Subcutaneous abdominal adipose tissue (tissue), 5 donors: ENCODE measurements around the gene SYDE2.
"Not testable (repeated sequence)": the region's sequence is repeated elsewhere in the genome, so short reads cannot be mapped to it uniquely, and the experiment has no call there.

Experiments
- H3K27ac ChIP-seq: one replicate; pipeline ENCODE4 v1.7.0; 2013; ENCODE audit warnings: low read depth, mild to moderate bottlenecking, inconsistent platforms, low read length, moderate library complexity
- H3K27me3 ChIP-seq, 5 donors: one replicate each; pipeline ENCODE4 v1.7.0; 2013; ENCODE audit warnings: low read length in 5 of 5, inconsistent platforms in 1 of 5; ENCODE audit not compliant: control insufficient read depth in 5 of 5, insufficient read depth in 4 of 5
- H3K36me3 ChIP-seq, 5 donors: one replicate each; pipeline ENCODE4 v1.7.0; 2013; ENCODE audit warnings: low read length in 5 of 5; ENCODE audit not compliant: control insufficient read depth in 5 of 5, insufficient read depth in 5 of 5
- H3K4me1 ChIP-seq, 5 donors: one replicate each; pipeline ENCODE4 v1.7.0; 2013; ENCODE audit warnings: low read length in 5 of 5, mild to moderate bottlenecking in 3 of 5, moderate library complexity in 1 of 5; ENCODE audit not compliant: control insufficient read depth in 5 of 5, insufficient read depth in 5 of 5
- H3K4me3 ChIP-seq, 5 donors: one replicate each; pipeline ENCODE4 v1.7.0; 2013; ENCODE audit warnings: low read length in 5 of 5, low read depth in 1 of 5
- H3K9ac ChIP-seq, 5 donors: one replicate each; pipeline ENCODE4 v1.7.0; 2013; ENCODE audit warnings: low read length in 5 of 5, mild to moderate bottlenecking in 4 of 5, moderate library complexity in 3 of 5
- H3K9me3 ChIP-seq, 5 donors: one replicate each; pipeline ENCODE4 v1.7.0; 2013; ENCODE audit warnings: low read length in 5 of 5; ENCODE audit not compliant: control insufficient read depth in 5 of 5
- donor health status: healthy.
- donor health status: healthy.
- donor health status: healthy.
- donor health status: healthy.
- donor health status: healthy.

The SYDE2 gene

DNA sequence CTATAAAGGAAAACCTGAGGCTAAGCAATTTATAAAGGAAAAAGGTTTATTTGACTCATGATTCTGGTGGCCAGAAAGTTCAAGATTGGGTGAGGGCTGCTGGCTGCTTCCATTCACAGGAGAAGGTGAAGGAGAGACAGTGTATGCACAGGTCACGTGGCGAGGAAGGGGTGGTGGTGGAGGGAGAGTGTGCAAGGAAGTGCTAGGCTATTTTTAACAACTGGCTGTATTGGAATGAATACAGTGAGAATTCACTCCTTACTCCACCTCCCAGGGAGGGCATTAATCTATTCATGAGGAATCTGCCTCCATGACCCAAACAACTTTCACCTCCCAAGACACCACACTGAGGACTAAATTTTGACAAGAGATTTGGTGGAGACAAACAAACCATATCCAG lies 51.0 kb downstream of the SYDE2 start:
- Histone ChIP-seq H3K4me3 (no peak overlapping the region), H3K4me1 (peaks cover 0 to 3% (median 0%) of the 10 kb centered on the region in 5 donors), H3K9me3 (no peaks in the 10 kb centered on the region), H3K27me3 (no peaks in the 10 kb centered on the region), H3K36me3 (no peaks in the 10 kb centered on the region), H3K9ac (no peak overlapping the region), H3K27ac (no peak overlapping the region)

- no peaks in the 10 kb centered on the region for H3K36me3 ChIP-seq
- H3K4me3 ChIP-seq, result no peak overlapping the region
- H3K27me3 ChIP-seq, result no peaks in the 10 kb centered on the region
- no peak overlapping the region for H3K27ac ChIP-seq
- no peaks in the 10 kb centered on the region for H3K9me3 ChIP-seq
- H3K4me1 ChIP-seq, result peaks cover 0 to 3% (median 0%) of the 10 kb centered on the region in 5 donors
- H3K9ac ChIP-seq, result peak overlapping the region in 1 of 5 donors; percentile 13
Observed at GRCh38 chr1:85148524-85149250, 52.1 kb downstream of the SYDE2 start.

GRCh38 chr1:85146972-85147359 lies 53.9 kb downstream of the SYDE2 start:
- Histone ChIP-seq H3K27ac (no peak overlapping the region), H3K4me1 (peaks cover 0 to 3% (median 0%) of the 10 kb centered on the region in 5 donors), H3K9ac (no peak overlapping the region), H3K4me3 (no peak overlapping the region), H3K9me3 (no peaks in the 10 kb centered on the region), H3K27me3 (no peaks in the 10 kb centered on the region), H3K36me3 (no peaks in the 10 kb centered on the region)

DNA sequence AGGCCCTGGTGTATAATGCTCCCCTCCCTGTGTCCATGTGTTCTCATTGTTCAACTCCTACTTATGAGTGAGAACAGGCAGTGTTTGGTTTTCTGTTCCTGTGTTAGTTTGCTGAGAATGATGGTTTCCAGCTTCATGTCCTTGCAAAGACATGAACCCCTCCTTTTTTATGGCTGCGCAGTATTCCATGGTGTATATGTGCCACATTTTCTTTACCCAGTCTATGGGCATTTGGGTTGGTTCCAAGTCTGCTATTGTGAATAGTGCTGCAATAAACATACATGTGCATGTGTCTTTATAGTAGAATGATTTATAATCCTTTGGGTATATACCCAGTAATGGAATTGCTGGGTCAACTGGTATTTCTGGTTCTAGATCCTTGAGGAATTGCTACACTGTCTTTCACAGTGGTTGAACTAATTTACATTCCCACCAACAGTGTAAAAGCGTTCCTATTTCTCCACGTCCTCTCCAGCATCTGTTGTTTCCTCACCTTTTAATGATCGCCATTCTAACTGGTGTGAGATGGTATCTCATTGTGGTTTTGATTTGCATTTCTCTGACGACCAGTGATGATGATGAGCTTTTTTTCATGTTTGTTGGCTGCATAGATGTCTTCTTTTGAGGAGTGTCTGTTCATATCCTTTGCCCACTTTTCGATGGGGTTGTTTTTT lies 54.4 kb downstream of the SYDE2 start:
- H3K9ac ChIP-seq, H3K4me3 ChIP-seq, H3K36me3 ChIP-seq, H3K27ac ChIP-seq, H3K4me1 ChIP-seq, H3K9me3 ChIP-seq, H3K27me3 ChIP-seq: not testable (repeated sequence)

- Histone ChIP-seq H3K9me3 (no peaks in the 10 kb centered on the region), H3K4me1 (peaks cover 0 to 3% (median 0%) of the 10 kb centered on the region in 5 donors), H3K4me3 (no peak overlapping the region), H3K27me3 (no peaks in the 10 kb centered on the region), H3K9ac (no peak overlapping the region), H3K36me3 (no peaks in the 10 kb centered on the region), H3K27ac (no peak overlapping the region)
Observed at GRCh38 chr1:85144351-85144750, 56.5 kb downstream of the SYDE2 start.

DNA sequence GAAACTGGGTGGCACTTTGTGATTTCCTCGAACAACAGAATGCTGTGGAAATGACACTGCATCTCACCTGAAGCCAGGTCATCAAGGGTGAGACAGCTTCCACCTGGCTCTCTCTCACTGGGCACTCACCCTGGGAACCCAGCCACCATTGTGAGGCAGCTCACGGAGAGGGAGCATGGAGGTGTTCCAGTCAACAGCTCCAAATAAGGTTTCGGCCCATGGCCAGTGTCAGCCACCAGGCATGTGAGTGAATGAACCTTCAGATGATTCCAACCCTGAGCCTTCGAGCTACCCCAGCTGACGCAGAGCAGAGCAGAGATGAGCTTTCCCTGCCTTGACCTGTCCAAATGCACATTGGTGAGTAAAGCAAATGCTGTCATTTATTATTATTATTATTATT lies 58.1 kb downstream of the SYDE2 start:
- H3K4me3 ChIP-seq, result no peak overlapping the region
- H3K27me3 ChIP-seq, result no peaks in the 10 kb centered on the region
- H3K9me3 ChIP-seq, result no peaks in the 10 kb centered on the region
- H3K4me1 ChIP-seq, result peaks cover 0 to 3% (median 0%) of the 10 kb centered on the region in 5 donors
- H3K36me3 ChIP-seq, result no peaks in the 10 kb centered on the region
- H3K27ac ChIP-seq, result no peak overlapping the region
- H3K9ac ChIP-seq, result no peak overlapping the region

- H3K9ac ChIP-seq, H3K27me3 ChIP-seq, H3K36me3 ChIP-seq, H3K4me1 ChIP-seq, H3K4me3 ChIP-seq, H3K27ac ChIP-seq, H3K9me3 ChIP-seq: not testable (repeated sequence)
Observed at GRCh38 chr1:85138439-85138838, 62.4 kb downstream of the SYDE2 start.

DNA sequence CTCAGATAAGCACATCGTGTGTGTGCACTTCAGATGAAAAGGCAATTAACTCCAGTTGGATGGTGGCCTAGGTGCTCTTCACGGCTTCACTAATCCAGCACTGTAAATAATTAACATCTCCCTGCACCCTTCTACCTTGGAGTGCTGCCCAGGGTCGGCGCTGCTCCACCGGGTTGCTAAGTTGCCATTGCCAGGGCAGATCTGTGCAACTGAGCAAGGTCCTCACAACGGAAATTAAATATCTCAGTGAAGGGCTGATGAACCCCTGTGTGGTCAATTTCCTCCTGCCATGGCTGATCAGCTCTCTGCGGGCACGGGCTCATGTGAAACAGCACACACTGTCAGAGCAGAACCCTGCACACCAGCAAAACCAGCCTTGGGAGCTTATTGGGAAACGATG lies 63.2 kb downstream of the SYDE2 start:
- Histone ChIP-seq H3K9ac (peak overlapping the region in 1 of 5 donors; percentile 6), H3K9me3 (no peaks in the 10 kb centered on the region), H3K27ac (no peak overlapping the region), H3K4me1 (peaks cover 0 to 3% (median 0%) of the 10 kb centered on the region in 5 donors), H3K36me3 (no peaks in the 10 kb centered on the region), H3K27me3 (no peaks in the 10 kb centered on the region), H3K4me3 (no peak overlapping the region)

DNA sequence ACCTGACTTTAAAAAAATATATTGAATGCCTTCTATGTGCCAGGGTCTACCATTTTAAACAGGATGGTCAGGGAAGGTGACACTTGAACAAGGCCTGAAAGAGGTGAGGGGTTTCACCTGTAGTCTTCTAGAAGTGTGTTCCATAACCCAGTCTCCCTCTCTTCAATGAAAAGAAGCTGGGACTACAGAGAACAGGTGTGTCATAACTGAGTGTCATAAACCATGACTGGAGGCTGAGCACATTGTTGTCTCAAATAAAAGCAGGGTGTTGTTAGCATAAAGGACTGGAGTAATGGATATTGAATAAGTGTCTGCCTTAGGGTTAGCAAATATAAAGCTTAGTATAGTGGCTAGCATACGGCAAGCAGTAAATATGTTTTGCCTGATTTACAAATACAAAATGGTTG lies 65.4 kb downstream of the SYDE2 start:
- Histone ChIP-seq H3K27ac (no peak overlapping the region), H3K27me3 (no peaks in the 10 kb centered on the region), H3K9ac (no peak overlapping the region), H3K36me3 (no peaks in the 10 kb centered on the region), H3K9me3 (no peaks in the 10 kb centered on the region), H3K4me3 (no peak overlapping the region), H3K4me1 (peaks cover 0 to 3% (median 0%) of the 10 kb centered on the region in 5 donors)

GRCh38 chr1:85134583-85135391 lies 66.0 kb downstream of the SYDE2 start:
- Histone ChIP-seq H3K4me1 (peaks cover 0 to 3% (median 0%) of the 10 kb centered on the region in 5 donors), H3K9me3 (no peaks in the 10 kb centered on the region), H3K27me3 (no peaks in the 10 kb centered on the region), H3K27ac (no peak overlapping the region), H3K36me3 (no peaks in the 10 kb centered on the region), H3K4me3 (no peak overlapping the region), H3K9ac (no peak overlapping the region)
